Cardiac fibroblast (primary cell): ENCODE data around the gene NYAP1.

Experiments
- DNase-seq, 2 donors: peaks; one replicate each; pipeline versions ENCODE4 v3.0.0 to v3.0.0-alpha.2; 2010; ENCODE audit warnings: low read depth in 2 of 2
- H3K4me3 ChIP-seq, 2 donors: replicated peaks in 1 of 2; 1 replicate in 1 of 2; 2 replicates in 1 of 2; pipeline ENCODE4 v1.5.1; 2011; ENCODE audit warnings: low read depth in 2 of 2, low read length in 2 of 2, mild to moderate bottlenecking in 2 of 2, moderate library complexity in 1 of 2
- TF ChIP-seq, protein P1 (sequence below): IDR thresholded peaks from one replicate; pipeline ENCODE4 v1.5.1; 2011; ENCODE audit warnings: low read depth, mild to moderate bottlenecking, low read length, inconsistent platforms

Gene NYAP1

DNA sequence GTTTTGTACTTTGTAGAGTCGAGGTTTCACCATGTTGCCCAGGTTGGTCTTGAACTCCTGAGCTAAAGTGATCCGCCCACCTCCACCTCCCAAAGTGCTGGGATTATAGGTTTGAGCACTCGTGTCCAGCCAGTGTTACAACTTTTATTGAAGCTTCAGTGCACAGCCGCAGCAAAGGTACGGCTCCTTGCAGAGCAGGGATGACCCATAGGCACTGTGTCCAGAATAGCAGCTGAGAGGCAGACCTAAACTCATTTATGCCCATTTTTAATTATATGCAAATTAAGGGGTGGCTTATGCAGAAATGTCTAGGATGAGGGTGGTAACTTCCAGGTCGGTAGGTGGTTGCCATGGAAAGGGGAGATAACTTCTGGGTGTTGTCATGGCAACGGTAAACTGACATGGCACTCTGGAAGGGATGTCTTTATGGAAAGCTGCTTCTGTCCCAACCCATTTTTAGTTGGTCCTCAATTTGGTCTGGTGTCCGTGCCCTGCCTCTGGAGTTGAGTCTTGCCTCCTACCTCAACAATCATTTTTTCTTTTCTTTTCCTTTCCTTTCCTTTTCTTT is 22.7 kb downstream of the NYAP1 start:
- DNase-seq = peak in 1 of 2 donors; percentile 23
- H3K4me3 ChIP-seq = no peak overlapping the region
- TF ChIP-seq, protein P1, sequence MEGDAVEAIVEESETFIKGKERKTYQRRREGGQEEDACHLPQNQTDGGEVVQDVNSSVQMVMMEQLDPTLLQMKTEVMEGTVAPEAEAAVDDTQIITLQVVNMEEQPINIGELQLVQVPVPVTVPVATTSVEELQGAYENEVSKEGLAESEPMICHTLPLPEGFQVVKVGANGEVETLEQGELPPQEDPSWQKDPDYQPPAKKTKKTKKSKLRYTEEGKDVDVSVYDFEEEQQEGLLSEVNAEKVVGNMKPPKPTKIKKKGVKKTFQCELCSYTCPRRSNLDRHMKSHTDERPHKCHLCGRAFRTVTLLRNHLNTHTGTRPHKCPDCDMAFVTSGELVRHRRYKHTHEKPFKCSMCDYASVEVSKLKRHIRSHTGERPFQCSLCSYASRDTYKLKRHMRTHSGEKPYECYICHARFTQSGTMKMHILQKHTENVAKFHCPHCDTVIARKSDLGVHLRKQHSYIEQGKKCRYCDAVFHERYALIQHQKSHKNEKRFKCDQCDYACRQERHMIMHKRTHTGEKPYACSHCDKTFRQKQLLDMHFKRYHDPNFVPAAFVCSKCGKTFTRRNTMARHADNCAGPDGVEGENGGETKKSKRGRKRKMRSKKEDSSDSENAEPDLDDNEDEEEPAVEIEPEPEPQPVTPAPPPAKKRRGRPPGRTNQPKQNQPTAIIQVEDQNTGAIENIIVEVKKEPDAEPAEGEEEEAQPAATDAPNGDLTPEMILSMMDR = no peak

DNA sequence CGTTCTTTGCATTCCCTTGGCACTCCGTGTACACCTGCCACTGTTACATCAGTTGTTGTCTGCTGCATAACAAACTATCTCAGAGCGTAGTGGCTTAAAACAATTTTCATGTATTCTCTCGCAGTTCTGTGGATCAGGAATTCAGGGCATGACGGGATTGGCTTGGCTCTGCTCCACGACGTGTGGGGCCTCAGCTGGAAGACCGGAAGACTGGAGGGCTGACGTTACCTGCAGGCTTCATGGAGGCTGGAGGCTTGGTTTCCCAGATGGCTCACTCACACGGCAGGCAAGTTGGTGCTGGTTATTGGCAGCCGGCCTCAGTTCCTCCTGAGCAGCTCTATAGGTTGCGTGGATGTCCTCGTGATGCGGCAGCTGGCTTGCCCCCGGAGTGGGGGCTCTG is 25.5 kb downstream of the NYAP1 start:
- TF ChIP-seq, protein P1 = no peak
- peak; percentile 88 to 93 for DNase-seq

DNA sequence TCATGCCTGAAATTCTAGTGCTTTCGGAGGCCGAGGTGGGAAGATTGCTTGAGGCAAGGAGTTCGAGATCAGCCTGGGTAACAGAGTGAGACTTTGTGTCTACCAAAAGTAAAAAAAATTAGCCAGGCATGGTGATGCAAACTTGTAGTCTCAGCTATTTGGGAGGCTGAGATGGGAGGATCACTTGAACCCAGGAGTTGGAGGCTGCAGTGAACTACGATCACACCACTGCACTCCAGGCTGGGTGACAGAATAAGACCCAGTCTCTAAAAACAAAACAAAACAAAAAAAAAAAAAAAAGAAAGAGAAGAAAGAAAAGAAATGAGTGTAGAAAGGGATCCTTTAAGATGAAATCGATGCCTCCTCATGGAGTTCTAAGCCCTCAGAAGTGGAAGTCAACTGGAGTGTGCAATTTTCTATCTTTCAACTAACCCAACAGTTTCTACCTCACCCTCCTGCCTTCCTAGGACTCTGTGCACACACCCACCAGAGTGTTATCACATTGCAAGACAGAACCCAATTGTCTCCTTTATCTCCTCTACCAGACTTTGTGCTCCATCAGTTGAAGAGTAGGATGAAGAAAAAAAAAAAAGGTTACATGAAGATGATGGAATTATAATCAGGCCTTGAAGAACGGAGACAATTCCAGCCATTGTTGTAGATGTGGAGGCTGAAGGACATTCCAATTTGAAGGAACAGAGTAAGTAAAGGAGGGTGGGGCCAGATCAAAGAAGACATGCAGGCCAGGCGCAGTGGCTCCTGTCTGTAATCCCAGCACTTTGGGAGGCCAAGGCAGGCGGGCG is 26.9 kb downstream of the NYAP1 start:
- TF ChIP-seq, protein P1 = no peak
- no peak overlapping the region for H3K4me3 ChIP-seq
- no peak for DNase-seq

More for the DNA sequence above, 25.5 kb downstream of the NYAP1 start:
- H3K4me3 ChIP-seq = no peak overlapping the region

DNA sequence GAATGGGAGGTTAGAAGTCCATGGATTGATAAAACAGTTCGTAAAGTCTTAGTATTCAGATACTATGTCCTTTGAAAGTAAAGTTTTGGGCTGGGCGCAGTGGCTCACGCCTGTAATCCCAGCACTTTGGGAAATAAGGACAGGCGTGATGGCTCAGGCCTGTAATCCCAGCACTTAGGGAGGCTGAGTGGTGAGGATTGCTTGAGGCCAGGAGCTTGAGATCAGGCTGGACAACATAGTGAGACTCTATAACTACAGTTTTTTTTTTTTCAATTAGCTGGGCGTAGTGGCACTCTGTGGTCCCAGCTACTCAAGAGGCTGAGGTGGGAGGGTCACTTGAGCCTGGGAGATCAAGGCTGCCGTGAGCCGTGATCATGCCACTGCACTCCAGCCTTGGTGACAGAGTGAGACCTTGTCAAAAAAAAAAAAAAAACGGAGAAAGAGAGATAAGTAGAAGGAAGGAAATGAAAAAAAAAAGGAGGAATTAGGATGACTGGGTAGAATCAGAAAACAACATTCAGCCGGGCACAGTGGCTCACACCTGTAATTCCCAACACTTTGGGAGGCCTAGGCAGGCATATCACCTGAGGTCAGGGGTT is 29.6 kb downstream of the NYAP1 start:
- no peak for DNase-seq
- H3K4me3 ChIP-seq = no peak overlapping the region
- TF ChIP-seq, protein P1 = no peak

DNA sequence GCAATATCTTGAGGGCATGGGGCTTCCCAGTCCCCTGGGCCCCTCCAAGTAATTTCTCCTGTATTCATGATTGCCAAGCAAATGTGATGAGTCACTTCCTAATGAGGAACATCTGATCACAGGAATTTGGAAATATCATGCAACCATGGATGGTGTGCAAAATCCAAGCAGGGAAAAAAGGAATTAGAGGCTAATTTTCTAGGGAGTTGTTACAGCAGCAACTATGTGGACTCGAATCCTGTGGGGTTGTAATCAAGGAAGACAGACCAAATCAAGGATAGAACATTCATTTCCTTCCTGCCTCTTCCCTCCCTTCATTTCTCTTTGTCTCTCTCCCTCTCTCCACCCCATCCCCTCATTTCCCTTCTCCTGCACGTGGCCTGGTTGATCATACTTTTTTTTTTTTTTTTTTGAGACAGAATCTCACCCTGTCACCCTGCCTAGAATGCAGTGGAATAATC is 31.4 kb downstream of the NYAP1 start:
- TF ChIP-seq, protein P1 = no peak
- no peak overlapping the region for H3K4me3 ChIP-seq
- peak; percentile 80 for DNase-seq

DNA sequence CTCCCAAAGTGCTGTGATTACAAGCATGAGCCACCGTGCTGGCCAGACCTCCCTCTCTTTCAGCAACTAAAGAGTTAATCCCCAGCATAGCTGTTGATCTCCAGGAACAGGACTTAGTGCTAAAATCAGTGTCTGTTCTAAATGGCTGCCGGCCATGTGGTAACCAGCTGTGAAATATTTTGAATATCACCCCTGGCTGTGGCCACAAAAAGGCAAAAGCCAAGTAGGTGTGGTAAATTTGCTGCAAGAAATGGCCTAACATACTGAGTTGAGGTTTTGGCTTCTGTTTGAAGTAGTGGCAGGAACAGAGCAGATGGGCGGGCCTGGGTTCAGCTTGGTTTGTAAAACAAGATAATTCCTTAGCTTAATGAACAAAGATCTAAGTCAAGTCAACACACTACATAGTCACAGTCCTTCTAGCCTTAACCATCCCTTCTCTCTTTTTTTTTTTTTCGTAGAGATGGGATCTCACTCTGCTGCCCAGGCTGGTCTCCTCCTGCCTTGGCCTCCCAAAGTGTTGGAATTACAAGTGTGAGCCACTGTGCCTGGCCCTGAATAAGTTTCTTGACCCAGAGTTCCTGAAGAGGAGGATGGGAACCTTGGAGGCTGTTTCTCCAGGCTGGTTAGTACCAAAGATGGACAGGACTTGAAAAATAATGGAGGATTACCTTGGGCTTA is 32.5 kb downstream of the NYAP1 start:
- peak; percentile 86 to 94 for DNase-seq
- H3K4me3 ChIP-seq = no peak overlapping the region
- TF ChIP-seq, protein P1 = no peak
